Fibroblast of the conjunctiva (primary cell): ENCODE results near the gene SCYL3.
A peak's percentile ranks its signal among the peaks of the same experiment; 100 is the strongest.
"Not testable (repeated sequence)": the region's sequence is repeated elsewhere in the genome, so short reads cannot be mapped to it uniquely, and the experiment has no call there.

Experiments used
- DNase-seq: peaks from one replicate; pipeline ENCODE4 v3.0.0-alpha.2; 2010; ENCODE audit warnings: low read depth

SCYL3 gene, protein sequence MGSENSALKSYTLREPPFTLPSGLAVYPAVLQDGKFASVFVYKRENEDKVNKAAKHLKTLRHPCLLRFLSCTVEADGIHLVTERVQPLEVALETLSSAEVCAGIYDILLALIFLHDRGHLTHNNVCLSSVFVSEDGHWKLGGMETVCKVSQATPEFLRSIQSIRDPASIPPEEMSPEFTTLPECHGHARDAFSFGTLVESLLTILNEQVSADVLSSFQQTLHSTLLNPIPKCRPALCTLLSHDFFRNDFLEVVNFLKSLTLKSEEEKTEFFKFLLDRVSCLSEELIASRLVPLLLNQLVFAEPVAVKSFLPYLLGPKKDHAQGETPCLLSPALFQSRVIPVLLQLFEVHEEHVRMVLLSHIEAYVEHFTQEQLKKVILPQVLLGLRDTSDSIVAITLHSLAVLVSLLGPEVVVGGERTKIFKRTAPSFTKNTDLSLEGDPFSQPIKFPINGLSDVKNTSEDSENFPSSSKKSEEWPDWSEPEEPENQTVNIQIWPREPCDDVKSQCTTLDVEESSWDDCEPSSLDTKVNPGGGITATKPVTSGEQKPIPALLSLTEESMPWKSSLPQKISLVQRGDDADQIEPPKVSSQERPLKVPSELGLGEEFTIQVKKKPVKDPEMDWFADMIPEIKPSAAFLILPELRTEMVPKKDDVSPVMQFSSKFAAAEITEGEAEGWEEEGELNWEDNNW

DNA sequence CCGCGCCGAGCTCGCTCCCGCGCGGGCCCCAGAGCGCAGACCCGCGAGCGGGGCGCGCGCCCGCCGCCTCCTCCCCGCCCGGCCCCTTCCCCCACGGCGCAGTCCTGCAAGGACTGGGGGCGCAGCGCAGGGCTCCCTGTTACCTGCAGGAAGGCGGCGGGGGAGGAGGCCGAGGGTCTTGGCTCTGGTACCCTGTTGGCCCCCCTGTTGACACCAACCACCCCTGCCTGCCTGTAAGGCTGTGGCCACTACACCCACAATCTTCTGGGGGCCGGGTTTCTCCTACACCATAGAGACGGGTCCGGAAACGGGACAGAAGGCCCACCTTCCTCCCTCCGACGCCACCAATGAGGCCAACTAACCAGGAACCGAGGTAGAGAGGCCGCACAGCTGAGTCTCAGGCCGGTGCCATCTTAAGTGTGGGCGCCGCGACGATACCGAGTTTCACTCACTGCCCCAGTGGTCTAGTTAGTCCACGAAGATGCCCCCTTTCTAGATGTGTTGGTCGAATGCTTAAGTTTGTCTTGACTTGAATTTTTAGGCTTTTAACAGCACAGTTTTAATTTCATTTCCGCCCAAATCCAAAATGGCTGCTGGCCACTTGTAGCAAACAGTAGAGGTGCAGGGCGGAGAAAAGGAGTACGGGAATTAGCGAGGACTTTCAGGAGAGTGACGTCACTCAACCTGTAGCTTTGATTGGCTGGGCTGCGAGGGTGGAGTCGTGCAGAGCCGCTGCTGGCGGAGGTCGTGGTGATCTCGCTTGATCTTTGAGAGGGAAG is at the start of gene SCYL3:
Gene SCYL3 (minus strand): TSS at position 252 of the 779 bp plus-strand sequence. CDS start 5,056 bp downstream, outside the sequence.
- DNase-seq, result peak; percentile 97

DNA sequence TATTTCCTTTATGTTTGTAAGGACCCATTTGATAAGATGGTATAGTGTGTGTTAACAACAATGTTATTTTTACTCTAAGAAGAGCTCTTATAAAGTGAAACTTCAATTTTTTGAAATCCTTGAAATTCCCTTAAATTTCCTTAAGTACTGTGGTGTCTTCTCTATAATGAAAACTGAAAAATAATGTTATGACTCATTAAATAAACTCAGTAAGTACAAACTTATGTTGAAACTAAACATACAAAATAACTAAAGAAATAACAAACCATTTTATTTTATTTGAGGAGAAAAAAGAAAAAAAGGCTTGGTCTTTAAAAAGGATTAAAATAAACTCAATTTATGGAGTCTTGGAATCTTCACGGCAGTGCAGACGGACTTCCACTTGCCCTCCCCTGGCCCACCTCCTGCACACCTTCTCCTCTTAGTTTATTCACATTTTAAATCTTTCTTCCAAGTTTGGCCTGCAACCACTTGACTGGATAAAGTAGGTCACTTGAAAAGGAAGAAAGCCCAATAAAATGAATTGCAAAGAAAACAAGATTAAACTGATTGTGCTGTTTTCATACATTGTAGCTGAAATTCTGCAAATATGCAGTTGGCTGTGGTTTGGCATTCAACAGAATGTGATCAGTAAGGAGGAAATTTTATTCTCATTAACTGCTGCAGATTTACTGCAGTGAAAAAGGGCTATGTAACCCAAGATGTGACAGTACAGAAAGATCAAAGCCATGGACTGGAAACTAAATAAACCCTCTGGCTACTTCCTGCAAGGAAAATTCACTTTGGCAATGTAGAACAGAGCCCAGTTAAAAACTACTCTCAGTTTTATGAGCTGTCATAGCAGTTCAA is 48.5 kb upstream of the SCYL3 start:
- no peak for DNase-seq

DNA sequence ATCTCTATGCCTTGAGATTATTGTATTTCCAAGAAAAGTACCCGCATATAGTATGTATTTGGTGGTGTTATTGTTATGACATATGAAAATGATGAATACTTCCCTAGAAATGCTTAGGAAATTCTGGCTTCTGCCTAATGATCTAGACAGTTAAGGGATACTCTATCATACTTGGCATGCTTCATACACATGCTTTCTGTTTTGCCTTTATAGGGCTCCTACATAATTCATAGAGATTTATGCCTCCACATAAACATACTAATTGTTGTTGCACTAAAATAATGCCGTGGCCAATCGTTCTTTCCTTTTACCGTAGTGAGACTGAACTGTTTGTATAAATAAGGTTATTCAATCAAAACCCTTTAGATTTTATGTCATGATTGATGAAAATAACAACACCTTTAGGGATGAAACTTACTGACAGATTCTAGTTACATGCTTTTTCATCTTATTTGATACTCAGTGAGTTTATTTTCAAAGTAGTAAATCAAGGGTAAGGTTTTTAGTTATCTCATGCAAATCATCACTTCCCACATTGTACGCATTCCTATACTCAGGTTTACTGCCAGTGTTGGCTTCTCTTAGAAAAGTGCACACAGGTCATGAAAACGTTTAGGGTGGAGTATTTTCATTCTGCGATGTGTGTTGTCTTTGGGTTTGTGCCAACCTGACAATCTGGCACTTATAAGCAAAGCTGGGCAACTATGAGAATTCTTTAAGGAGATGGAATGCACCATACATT is 40.5 kb upstream of the SCYL3 start:
- no peak for DNase-seq

DNA sequence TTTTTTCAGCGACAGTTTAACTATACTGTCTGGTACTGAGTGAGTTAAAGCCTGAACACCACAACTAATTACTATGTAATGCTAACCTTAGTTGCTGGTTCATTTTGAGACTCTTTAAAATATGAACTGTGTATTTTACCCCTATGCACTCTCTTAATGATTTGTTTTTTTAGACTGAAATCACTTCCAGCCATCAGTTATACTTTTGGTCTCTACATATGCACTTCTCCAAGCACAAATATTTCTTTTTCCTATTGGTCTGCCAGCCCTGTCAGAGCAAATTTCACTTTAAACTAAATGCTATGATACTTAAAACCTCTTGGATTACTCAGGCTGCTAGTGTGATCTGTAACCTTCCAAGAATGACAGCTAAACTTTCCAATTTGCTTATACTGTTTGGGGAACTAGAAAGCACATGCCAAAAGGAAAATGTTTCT is 38.1 kb upstream of the SCYL3 start:
- DNase-seq, result no peak

DNA sequence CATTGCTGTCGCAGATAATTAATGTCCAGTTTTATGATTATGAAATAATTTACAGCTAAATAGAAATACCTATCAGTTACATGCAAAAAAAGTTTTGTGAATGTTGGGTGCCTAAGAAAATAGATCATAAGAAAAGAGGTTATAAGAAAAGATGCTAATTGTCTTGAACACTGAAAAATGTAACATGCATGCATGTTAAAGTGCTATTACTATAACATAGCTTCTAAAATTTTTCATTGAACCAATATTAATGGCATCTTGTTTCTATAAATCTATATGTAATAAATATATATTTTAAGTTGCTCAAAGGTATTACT is 35.5 kb upstream of the SCYL3 start:
- DNase-seq, result no peak

DNA sequence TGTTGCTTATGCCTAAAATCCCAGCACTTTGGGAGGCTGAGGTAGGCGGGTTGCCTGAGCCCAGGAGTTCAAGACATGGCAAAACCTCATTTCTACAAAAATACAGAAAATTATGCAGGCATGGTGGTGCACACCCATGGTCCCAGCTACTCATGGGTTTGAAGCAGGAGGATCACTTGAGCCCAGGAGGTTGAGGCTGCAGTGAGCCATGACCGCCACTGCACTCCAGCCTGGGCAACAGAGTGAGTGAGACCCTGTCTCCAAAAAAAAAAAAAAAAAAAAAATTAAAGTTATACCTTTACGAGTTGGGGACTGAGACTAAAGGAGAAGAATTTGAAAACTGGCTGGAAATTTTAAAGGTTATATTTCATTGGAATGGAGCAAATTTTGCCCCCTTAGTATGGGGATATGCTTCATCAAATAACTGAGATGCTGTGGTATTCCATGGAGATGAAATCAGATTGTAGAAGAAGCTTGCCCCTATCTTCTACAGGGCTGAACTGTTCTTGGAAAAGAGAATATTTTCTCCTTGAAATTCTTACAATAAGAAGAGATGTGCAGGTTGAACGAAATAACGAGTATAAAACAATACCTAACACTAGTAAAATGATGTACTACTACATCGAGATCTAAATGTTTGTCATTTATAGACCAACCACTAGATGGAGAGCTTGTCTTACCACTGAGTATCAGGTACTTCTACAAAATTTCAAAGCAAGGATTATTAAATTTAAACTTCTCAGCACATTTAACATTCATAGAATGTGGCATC is 34.9 kb upstream of the SCYL3 start:
- DNase-seq, result peak; percentile 55

DNA sequence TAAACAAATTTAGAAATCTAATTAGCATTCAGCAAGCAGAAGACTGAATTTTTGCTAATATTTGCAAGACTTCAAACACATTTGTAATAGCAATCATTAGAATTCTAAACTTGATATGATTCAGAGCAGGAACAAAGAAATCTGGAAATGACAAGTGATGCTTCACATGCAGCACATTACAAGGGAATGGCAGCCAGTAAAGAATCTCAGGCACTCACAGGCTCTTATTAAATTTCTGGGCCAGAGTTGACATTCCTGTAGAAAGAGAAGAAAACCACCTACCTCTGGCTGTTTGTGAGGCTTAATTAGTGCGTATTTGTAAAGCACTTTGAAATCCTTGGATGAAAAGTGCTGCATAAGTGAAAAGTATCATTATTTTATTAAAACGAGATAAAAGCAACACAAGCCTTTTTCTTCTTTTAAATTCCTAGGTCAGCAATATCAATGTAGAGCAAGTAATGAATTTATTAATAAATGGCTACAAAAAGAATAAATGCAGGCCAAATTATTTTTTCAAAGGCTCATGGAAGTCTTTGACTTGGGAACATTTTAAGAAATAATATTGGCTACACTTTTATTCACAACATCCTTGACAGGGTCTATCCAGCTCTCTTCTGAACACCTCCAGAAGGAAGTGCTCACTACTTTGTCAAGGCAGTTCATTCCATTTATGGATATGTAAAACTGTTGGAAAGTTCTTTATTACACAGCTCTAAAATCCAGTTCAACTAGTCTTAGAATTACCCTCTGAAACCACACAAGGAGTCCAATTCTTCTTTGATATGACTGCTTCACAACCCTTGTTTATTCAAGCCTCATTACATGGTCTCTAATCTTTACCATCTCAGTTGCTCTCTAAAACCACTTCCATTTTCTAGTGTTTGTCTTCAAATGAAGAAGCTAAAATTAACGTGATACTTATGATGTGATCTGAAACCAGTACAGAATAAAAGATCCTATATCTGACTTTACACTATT is 32.1 kb upstream of the SCYL3 start:
- DNase-seq, result no peak

DNA sequence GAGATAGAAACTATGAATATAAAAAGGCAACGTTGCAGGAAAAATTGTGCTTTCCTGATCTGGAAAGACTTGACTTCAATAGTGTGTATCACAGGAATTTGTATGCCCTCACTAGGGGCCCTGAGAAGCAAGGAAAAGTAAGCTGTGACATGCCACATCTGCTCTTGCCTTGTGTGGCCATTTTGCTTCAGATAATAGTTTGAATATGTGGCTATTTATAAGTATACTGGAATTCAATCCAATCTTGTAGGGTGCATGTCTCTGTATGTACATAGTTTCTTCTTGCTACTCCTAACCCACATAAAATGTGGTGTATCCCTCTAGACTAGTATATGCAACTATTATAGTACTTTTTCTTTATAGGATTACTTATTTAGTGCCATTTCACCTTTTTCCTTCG is 31.1 kb upstream of the SCYL3 start:
- DNase-seq, result no peak

DNA sequence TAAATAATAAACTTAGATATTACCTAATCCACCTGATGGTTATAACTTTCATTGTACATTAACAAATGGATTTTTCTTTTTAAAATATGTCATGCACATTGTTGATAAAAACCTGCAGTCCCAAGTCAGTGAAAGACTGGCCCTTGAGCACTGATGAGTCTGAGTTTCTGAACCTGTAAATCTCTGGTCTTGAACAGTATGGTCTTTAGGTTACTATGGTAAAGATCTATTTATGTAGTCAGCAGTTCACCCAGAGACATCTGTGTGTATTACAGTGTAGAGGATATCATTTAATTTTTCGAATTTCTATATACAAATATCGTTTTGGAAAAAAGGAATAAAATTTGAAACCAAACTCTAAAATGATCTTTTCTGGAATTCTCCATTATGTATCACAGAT is 30.4 kb upstream of the SCYL3 start:
- DNase-seq, result no peak

DNA sequence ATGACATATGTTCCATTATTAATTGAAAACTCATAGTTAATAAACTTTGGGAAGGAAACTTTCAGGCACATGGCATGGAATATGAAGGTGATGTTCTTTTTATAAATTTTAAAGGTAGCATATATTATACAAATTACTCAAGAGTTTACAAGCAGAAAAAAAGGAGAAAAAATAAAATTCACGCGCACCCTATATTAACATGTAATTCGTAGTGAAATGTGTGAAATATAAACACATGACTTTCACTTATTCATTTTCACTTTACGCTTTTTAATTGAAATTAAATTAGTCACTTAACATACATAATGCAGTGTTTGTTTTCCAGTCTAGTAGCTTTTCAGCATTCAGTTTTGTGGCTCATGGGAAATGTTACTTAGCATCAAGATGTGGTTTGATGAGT is 27.4 kb upstream of the SCYL3 start:
- DNase-seq, result no peak

DNA sequence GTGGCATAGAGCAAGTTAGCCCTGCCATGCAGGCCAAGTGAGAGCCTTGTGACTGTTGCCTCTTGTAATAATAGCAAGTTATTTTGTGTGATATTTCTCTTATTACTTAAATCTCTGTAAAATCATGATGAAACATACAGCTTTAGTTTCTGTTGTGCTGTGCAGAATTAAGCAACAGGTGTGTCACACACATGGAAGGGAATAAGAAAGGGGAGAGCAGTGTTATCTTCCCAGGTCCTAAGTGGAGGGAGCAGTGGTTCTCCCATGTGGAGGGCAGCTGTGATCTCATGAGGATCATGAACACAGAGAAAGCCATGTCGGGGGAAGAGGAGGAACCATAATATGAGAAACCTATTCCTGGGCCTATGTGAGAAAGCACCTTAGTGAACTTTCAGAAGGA is 25.2 kb upstream of the SCYL3 start:
- DNase-seq, result no peak

DNA sequence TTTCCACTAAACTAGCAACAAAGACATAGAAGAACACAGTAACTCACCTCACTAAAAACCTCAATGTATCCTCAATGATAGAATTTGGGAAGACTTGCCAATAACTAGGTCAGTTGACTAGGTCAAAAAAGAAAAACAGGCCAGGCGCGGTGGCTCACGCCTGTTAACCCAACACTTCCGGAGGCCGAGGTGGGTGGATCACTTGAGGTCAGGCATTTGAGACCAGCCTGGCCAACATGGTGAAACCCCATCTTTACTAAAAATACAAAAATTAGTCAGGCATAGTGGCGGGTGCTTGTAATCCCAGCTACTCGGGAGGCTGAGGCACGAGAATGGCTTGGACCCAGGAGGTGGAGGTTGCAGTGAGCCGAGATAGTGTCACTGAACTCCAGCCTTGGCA is 24.5 kb upstream of the SCYL3 start:
- not testable (repeated sequence) for DNase-seq

DNA sequence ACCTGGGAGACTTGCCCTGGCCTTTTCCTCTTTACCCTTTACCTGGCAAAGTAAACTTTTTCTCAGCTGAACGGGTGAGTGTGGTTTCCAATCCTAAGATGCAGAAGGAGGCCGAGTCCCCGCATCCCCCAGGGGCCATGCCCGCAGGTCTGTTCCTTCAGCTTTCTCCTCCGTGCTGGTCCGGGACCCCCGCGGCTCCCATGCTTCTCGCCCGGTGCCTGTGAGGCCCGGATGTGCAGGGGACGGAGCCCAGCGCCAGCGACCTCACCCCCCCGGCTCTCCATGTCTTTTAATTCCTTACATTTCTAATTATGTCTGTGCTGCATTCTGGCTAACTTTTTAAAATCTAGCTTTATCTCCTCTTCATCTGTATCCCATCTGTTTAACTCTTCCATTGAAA is 21.5 kb upstream of the SCYL3 start:
- no peak for DNase-seq

DNA sequence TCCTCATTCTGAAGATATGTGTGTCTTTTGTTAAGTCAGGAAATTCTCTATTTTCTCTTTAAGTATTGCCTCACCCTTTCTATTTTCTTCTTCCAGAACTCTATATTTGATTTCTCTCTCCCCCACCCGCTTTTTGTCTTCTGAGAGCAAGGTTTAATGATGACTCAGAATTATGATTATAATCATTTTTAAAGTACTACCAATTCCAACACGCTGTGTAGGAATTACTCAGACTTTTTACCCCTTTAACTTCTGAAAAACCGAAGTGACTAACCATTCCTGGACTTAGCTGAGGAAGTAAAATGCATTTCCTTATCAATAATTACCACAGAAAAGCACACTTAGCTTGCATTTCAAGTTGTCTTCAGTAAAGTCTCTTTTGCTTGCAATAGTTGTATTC is 20.8 kb upstream of the SCYL3 start:
- DNase-seq, result no peak

DNA sequence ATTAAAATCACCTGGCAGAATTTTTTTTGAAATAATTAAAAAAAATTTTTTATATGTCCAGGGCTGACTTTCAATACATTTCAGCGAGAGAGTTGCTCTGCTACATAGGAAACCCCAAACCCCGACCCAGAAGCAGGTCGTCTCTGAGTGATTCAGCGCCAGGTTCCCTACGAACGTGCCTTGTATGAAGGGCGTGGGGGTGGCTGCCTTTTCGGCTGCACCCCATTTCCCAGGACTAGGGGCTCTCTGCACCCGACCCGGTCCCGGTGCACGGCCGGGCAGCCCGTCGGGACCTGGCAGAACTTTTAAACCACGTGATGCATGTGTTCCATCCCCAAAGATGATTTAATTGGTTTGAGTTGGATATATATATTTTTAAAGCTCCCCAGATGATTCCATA is 15.8 kb upstream of the SCYL3 start:
- DNase-seq, result no peak

DNA sequence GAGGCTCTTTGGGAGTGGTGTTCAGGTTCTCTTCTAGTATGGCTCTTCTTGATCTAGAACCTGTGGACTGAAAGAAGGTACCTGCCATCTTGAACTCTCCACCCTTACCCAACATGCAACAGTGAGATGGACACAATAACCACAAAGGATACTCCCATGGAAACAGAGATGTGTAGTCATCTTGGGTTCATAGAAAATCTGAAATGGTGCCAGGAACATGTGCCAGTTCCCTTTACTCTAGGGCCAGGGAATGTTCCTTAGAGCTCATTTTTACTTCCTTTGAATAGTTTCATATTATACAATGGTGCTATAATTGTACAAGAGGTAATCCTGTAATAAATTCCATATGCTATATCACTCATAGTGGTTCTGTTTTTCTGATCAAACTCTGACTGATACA is 13.2 kb upstream of the SCYL3 start:
- peak; percentile 80 for DNase-seq

DNA sequence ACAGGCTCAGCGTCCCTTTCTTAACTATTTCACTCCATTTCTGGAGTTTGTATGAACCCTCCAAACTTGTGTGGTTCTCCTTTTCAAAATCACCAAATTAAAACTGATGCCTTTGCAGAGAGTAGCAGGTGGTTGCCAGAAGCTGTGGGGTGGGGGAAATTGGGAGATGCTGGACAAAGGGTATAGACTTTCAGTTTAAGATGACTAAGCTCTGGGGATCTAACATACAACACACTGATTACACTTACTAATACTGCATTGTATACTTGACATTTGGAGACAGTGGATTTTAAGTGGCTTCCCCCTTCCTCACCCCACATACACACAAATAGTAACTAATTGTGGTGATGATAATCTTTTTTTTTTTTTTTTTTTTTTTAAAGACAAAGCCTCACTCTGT is 11.1 kb upstream of the SCYL3 start:
- DNase-seq, result no peak

DNA sequence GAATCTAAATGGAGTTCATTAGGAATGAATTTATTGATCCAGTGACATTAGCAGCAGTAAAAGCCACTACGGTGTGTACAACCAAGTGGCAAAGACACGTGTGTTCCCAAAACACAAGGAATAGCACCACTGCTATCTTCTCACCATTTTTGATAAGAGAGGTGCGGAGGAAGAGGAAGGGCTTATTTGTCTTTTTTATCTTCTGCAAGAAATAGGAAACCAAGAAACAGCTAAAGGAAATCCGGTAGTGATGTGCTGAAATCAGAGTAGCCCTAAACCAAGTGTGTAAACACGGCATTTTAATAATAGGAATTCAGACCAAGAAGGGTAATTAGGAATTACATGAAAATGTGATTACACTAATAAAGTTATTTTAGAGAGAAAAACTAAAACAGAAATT is 9.1 kb upstream of the SCYL3 start:
- no peak for DNase-seq

DNA sequence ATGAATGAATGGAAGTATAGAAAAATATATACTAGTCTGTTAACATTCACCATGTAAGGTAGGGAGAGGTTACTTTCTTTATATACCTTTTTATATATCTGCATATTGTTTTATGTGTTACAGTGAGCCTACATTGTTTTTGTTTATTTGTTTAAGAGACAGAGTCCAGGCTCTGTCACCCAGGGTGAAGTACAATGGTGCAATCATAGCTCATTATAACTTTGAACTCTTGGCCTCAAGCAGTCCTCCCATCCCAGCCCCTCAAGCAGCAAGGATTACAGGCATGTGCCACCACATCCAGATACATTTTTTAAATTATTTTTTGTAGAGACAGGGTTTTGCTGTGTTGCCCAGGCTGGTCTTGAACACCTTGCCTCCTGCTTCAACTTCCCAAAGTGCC is 7.4 kb upstream of the SCYL3 start:
- DNase-seq, result no peak
